22Rv1 (cell line): ENCODE data around the gene CCDC187.

Experiments
- H3K27ac ChIP-seq: fragments of 450-650 bp; 2 replicates; pipeline ENCODE4 v1.5.1; 2017
- ZFX ChIP-seq: fragments of 450-650 bp; IDR thresholded peaks from 2 replicates; pipeline ENCODE4 v1.6.1; 2017; ENCODE audit warnings: antibody characterized with exemption, borderline replicate concordance
- TF ChIP-seq, protein P1 (sequence below): fragments of 450-650 bp; IDR thresholded peaks from 2 replicates; pipeline ENCODE4 v1.5.1; 2017; ENCODE audit warnings: mild to moderate bottlenecking

Gene CCDC187

DNA sequence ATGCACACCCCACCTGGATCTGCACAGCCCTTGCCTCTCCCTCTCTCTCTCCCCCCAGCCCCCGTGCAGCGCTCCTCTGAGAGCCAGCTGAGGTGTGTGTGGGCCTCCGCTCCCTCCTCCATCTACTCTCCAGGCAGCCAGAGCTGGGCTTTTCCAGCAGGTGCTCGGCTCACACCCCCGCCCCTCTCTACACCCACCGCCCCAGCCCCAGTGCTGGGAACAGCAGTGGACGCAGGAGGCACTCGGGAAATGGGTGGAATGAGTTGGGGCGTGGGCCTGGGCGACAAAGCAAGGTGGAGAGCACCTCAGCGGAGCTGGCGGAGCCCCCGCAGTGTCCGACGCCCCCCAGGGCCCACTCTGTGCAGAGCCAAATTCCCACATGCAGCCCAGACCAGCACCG, 85.6 kb downstream of the CCDC187 start:
- no peak for TF ChIP-seq ZFX
- TF ChIP-seq, protein P1, sequence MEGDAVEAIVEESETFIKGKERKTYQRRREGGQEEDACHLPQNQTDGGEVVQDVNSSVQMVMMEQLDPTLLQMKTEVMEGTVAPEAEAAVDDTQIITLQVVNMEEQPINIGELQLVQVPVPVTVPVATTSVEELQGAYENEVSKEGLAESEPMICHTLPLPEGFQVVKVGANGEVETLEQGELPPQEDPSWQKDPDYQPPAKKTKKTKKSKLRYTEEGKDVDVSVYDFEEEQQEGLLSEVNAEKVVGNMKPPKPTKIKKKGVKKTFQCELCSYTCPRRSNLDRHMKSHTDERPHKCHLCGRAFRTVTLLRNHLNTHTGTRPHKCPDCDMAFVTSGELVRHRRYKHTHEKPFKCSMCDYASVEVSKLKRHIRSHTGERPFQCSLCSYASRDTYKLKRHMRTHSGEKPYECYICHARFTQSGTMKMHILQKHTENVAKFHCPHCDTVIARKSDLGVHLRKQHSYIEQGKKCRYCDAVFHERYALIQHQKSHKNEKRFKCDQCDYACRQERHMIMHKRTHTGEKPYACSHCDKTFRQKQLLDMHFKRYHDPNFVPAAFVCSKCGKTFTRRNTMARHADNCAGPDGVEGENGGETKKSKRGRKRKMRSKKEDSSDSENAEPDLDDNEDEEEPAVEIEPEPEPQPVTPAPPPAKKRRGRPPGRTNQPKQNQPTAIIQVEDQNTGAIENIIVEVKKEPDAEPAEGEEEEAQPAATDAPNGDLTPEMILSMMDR = no peak
- H3K27ac ChIP-seq = no peak overlapping the region

DNA sequence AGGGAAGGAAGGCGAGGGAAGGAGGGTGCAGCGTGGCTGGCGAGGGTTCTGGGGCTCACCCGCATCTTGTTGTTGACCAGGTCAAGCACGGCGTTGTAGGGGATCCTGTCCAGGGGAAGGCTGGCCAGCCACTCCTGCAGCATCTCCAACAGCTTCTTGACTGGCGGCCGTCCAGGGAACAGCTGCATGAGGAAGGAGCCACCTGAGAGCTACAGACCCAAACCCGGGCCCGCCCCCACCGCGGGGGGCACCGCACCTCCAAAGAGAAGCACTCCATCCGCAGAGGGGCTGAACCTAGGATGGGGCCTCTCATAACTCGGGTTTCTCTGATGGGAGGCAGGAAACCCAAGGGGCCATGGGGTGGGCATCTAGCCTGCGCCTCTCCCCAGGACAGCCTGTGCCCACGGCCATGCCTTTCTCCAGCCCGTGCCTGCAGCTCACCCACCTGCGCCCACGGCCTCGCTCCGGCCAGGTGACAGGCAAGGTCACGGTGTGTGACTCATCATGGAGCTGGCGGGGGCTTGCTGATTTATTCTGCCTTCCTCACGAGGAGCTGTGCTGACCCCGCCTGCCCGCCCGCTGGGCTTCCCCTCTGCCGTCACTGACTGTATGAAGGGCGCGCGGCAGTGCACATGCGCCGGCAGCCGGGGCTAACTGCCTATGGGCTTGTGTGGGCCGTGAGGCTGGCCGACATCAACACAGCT, 87.2 kb downstream of the CCDC187 start:
- H3K27ac ChIP-seq = no peak overlapping the region
- TF ChIP-seq, protein P1 = no peak
- no peak for TF ChIP-seq ZFX

DNA sequence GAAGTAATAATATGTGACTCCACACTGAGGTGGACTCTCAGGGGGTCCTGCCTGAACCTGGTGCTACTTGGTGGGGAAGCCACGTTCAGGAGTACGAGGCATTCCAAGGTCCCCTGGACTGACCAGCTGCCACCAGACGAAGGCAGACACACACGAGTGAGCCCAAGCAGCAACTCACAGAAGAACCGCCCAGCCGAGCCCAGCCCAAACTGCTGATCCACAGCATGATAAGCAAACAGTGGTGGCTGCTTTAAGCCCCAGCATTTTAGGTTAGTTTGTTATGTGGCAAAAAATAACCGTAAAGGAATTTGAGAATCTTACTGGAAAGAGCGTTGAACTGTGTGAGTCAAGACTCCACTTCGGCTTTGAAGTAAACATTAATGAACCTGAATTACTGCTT, 90.2 kb downstream of the CCDC187 start:
- no peak for TF ChIP-seq ZFX
- TF ChIP-seq, protein P1 = no peak
- no peak overlapping the region for H3K27ac ChIP-seq

DNA sequence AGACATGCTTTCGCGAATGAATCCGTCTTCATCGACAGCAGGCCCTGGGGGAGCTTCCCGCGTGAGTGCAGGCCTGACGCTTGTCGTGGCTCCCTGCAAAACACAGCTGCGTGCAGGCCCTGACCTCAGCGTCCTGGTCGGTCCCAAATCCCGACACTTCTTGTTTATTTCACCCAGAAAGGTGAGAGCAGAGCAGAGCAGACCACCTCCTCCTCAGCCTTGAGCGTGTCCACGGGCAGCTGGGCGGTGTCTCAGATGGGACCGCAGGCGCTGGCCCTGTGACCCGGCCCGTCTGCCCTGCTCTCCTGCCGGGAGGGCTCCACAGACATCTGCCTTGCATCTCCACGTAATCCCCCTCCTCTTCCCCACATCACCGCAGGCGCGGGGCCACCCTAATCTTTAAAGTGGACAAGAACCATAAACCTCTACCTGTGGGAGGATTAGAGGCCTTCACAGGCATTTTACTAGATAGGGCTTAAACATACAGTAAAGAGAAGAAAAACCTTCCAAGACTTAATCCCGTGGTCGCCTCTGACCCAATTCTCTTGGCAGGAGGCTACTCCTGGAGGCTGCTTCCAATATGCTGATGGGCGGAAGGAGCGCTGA, 91.4 kb downstream of the CCDC187 start:
- no peak for TF ChIP-seq ZFX
- TF ChIP-seq, protein P1 = no peak
- H3K27ac ChIP-seq = no peak overlapping the region

DNA sequence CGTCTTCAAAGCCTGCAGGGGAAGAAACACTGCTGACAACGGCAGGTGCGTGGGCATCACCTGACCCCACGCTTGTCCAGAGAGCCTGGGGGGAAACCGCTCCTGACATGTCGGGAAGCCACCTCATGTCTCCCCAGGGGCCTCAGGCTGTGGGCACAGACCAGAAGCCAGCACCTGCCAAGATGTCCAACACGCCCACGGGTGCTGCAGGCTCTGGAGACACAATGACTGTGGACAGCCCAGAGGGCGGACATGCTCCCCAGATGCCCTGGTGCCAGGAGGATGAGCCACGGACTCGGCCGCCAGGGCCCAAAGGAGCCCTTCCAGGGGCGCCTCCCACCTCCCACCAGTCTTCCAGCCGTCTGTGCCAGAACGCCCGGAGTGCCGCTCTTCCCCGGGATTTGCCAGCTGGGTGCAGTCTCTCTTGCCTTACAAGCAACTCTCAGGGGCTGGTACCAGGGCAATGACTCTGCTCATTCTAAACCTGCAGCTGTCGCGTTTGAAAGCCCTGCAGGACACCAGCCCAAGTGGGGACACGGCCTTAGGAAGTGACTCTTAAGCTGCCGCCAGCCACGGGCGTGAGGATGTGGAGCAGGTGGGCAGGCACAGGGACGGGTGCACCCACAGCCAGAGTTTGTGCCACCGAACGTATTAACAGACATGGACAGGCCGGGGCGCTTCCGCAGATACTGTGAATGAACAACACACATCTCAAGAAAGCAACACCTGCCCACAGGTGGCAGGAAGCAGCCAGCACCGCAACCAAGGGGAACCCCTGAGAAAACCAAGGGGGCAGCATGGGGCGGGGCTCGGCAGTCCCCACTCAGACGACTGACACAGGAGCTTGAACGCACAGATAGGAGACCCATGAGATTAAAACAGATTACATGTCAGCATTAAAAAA, 92.2 kb downstream of the CCDC187 start:
- H3K27ac ChIP-seq = no peak overlapping the region
- no peak for TF ChIP-seq ZFX
- TF ChIP-seq, protein P1 = no peak

DNA sequence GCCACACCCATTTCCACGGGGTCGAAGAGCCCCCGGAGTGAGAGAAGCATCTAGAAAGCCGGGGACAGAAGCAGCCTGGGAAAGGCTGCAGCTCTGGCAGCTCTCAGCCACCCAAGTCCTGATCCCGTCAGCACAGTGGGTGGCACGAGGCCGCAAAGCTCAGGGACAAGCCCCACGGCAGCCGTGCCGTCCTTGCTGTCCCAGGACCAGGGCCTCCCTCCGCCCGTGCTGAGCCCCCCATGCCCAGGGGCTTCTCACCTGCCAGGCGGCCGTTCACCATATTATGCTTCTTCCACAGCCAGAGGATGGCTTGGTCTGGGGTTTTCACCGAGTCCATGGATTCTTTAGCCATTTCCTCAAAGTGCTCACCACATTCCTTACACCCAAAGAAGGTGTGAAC, 92.9 kb downstream of the CCDC187 start:
- H3K27ac ChIP-seq = no peak overlapping the region
- TF ChIP-seq, protein P1 = no peak
- TF ChIP-seq ZFX = no peak
